Measurements from ENCODE around the gene ACADSB.

Gene ACADSB

GRCh38 chr10:123101872-123102271 lies 93.1 kb downstream of the ACADSB start:
- DNase-seq: no peak

- no peak for DNase-seq
These were observed 93.9 kb downstream of the ACADSB start for GRCh38 chr10:123102673-123103072.

- no peak for DNase-seq
These were observed 95.1 kb downstream of the ACADSB start for GRCh38 chr10:123103944-123104343.
